ENCODE data around the gene SCPEP1.
"Not testable (repeated sequence)": the region's sequence is repeated elsewhere in the genome, so short reads cannot be mapped to it uniquely, and the experiment has no call there.

The SCPEP1 gene

GRCh38 chr17:56977673-56978395, at the start of gene SCPEP1:
Gene SCPEP1, plus strand, starts transcription at chr17:56978131. Its CDS starts 29 bp downstream, at chr17:56978160.
- peak; percentile 58 for DNase-seq (ENCODE audit: low read depth)

- no peak for DNase-seq (ENCODE audit: low read depth)
Observed at GRCh38 chr17:56928586-56928985, 49.3 kb upstream of the SCPEP1 start.

- DNase-seq (ENCODE audit: low read depth), result no peak
Observed at GRCh38 chr17:56929362-56929969, 48.5 kb upstream of the SCPEP1 start.

- DNase-seq (ENCODE audit: low read depth), result no peak
Observed at GRCh38 chr17:56930739-56931337, 47.1 kb upstream of the SCPEP1 start.

- no peak for DNase-seq (ENCODE audit: low read depth)
Observed at GRCh38 chr17:56933151-56933745, 44.7 kb upstream of the SCPEP1 start.

- no peak for DNase-seq (ENCODE audit: low read depth)
Observed at GRCh38 chr17:56933868-56934267, 44.1 kb upstream of the SCPEP1 start.

- no peak for DNase-seq (ENCODE audit: low read depth)
Observed at GRCh38 chr17:56934280-56934679, 43.7 kb upstream of the SCPEP1 start.

- DNase-seq (ENCODE audit: low read depth), result no peak
Observed at GRCh38 chr17:56935461-56935860, 42.5 kb upstream of the SCPEP1 start.

- no peak for DNase-seq (ENCODE audit: low read depth)
Observed at GRCh38 chr17:56936697-56937322, 41.1 kb upstream of the SCPEP1 start.

GRCh38 chr17:56937687-56938086, 40.2 kb upstream of the SCPEP1 start:
- DNase-seq (ENCODE audit: low read depth), result no peak

- DNase-seq (ENCODE audit: low read depth), result not testable (repeated sequence)
Observed at GRCh38 chr17:56938206-56938605, 39.7 kb upstream of the SCPEP1 start.

- no peak for DNase-seq (ENCODE audit: low read depth)
Observed at GRCh38 chr17:56939869-56940484, 38.0 kb upstream of the SCPEP1 start.

- DNase-seq (ENCODE audit: low read depth), result no peak
Observed at GRCh38 chr17:56943505-56944125, 34.3 kb upstream of the SCPEP1 start.

- no peak for DNase-seq (ENCODE audit: low read depth)
Observed at GRCh38 chr17:56945938-56946505, 31.9 kb upstream of the SCPEP1 start.

GRCh38 chr17:56947741-56948140, 30.2 kb upstream of the SCPEP1 start:
- DNase-seq (ENCODE audit: low read depth), result no peak

- no peak for DNase-seq (ENCODE audit: low read depth)
Observed at GRCh38 chr17:56948491-56948890, 29.4 kb upstream of the SCPEP1 start.

GRCh38 chr17:56949595-56949994, 28.3 kb upstream of the SCPEP1 start:
- DNase-seq (ENCODE audit: low read depth), result no peak

- no peak for DNase-seq (ENCODE audit: low read depth)
Observed at GRCh38 chr17:56956992-56957391, 20.9 kb upstream of the SCPEP1 start.

- peak; percentile 96 for DNase-seq (ENCODE audit: low read depth)
Observed at GRCh38 chr17:56960596-56961538, 17.1 kb upstream of the SCPEP1 start, which contains the start of gene COIL. Gene COIL, minus strand, starts transcription at chr17:56961050. Its CDS starts 31 bp downstream, at chr17:56961019.

- not testable (repeated sequence) for DNase-seq (ENCODE audit: low read depth)
Observed at GRCh38 chr17:56965241-56965640, 12.7 kb upstream of the SCPEP1 start.

All from stimulated activated CD8-positive, alpha-beta memory T cell treated with anti-CD3 and anti-CD28 coated beads, Interleukin-15, amount 100 ng/mL, for 1 hour (primary cell).